RWPE2 (cell line): ENCODE data around the gene NEURL1.

Source experiments
- ATAC-seq: fragments of 200-7000 bp; cut with Tn5 transposase; 3 replicates; pipeline ENCODE4 v1.9.1; 2021; ENCODE audit warnings: low read depth
- DNase-seq: peaks from one replicate; pipeline ENCODE4 v3.0.0-alpha.2; 2020; ENCODE audit warnings: low spot score
- H3K27ac ChIP-seq: fragments of 450-650 bp; 2 replicates; pipeline ENCODE4 v1.5.1; 2017; ENCODE audit warnings: mild to moderate bottlenecking; ENCODE audit not compliant: poor library complexity, severe bottlenecking
- H3K27me3 ChIP-seq: fragments of 250-450 bp; sonication (Bioruptor Pico); 2 replicates; pipeline ENCODE4 v1.5.1; 2021; ENCODE audit warnings: mild to moderate bottlenecking, moderate library complexity; ENCODE audit not compliant: insufficient read depth, poor library complexity, severe bottlenecking
- H3K36me3 ChIP-seq: fragments of 250-450 bp; sonication (Bioruptor Pico); 2 replicates; pipeline ENCODE4 v1.5.1; 2020; ENCODE audit warnings: low read depth, mild to moderate bottlenecking, moderate library complexity
- H3K4me1 ChIP-seq: fragments of 250-450 bp; sonication (Bioruptor Pico); 2 replicates; pipeline ENCODE4 v1.5.1; 2021; ENCODE audit warnings: mild to moderate bottlenecking, moderate library complexity; ENCODE audit not compliant: insufficient read depth, poor library complexity, severe bottlenecking
- H3K4me3 ChIP-seq: fragments of 250-450 bp; sonication (Bioruptor Pico); 2 replicates; pipeline ENCODE4 v1.5.1; 2021; ENCODE audit warnings: mild to moderate bottlenecking, moderate library complexity; ENCODE audit not compliant: severe bottlenecking
- H3K9me3 ChIP-seq: fragments of 250-450 bp; sonication (Bioruptor Pico); 2 replicates; pipeline ENCODE4 v1.5.1; 2021; ENCODE audit warnings: mild to moderate bottlenecking, moderate library complexity; ENCODE audit not compliant: severe bottlenecking
- TF ChIP-seq, protein P1 (sequence below): fragments of 450-650 bp; IDR thresholded peaks from one replicate; pipeline ENCODE4 v1.5.1; 2017; ENCODE audit warnings: mild to moderate bottlenecking, moderate library complexity; ENCODE audit not compliant: poor library complexity, severe bottlenecking

The NEURL1 gene

GRCh38 chr10:103548581-103549348 lies 55.3 kb downstream of the NEURL1 start:
- H3K27me3 ChIP-seq = no peaks in the 10 kb centered on the region
- DNase-seq (peak; percentile 39), ATAC-seq (no peak)
- H3K36me3 ChIP-seq = no peaks in the 10 kb centered on the region
- no peaks in the 10 kb centered on the region for H3K4me1 ChIP-seq
- no peaks in the 10 kb centered on the region for H3K9me3 ChIP-seq
- no peak overlapping the region for H3K27ac ChIP-seq
- TF ChIP-seq, protein P1, sequence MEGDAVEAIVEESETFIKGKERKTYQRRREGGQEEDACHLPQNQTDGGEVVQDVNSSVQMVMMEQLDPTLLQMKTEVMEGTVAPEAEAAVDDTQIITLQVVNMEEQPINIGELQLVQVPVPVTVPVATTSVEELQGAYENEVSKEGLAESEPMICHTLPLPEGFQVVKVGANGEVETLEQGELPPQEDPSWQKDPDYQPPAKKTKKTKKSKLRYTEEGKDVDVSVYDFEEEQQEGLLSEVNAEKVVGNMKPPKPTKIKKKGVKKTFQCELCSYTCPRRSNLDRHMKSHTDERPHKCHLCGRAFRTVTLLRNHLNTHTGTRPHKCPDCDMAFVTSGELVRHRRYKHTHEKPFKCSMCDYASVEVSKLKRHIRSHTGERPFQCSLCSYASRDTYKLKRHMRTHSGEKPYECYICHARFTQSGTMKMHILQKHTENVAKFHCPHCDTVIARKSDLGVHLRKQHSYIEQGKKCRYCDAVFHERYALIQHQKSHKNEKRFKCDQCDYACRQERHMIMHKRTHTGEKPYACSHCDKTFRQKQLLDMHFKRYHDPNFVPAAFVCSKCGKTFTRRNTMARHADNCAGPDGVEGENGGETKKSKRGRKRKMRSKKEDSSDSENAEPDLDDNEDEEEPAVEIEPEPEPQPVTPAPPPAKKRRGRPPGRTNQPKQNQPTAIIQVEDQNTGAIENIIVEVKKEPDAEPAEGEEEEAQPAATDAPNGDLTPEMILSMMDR = no peak
- no peak overlapping the region for H3K4me3 ChIP-seq

GRCh38 chr10:103549349-103549685 lies 55.8 kb downstream of the NEURL1 start:
- no peak for ATAC-seq
- TF ChIP-seq, protein P1 = no peak
- H3K36me3 ChIP-seq = no peaks in the 10 kb centered on the region

GRCh38 chr10:103550229-103550628 lies 56.7 kb downstream of the NEURL1 start:
- no peaks in the 10 kb centered on the region for H3K36me3 ChIP-seq
- DNase-seq (no peak), ATAC-seq (no peak)
- no peak overlapping the region for H3K4me3 ChIP-seq
- H3K27me3 ChIP-seq = no peaks in the 10 kb centered on the region
- TF ChIP-seq, protein P1 = no peak
- H3K4me1 ChIP-seq = no peaks in the 10 kb centered on the region
- H3K9me3 ChIP-seq = no peaks in the 10 kb centered on the region
- H3K27ac ChIP-seq = no peak overlapping the region

More at GRCh38 chr10:103549349-103549685, 55.8 kb downstream of the NEURL1 start:
- no peak for DNase-seq
- no peaks in the 10 kb centered on the region for H3K4me1 ChIP-seq
- H3K9me3 ChIP-seq = no peaks in the 10 kb centered on the region
- no peak overlapping the region for H3K27ac ChIP-seq
- H3K27me3 ChIP-seq = no peaks in the 10 kb centered on the region
- H3K4me3 ChIP-seq = no peak overlapping the region

GRCh38 chr10:103551619-103552602 lies 58.4 kb downstream of the NEURL1 start:
- H3K27me3 ChIP-seq = no peaks in the 10 kb centered on the region
- no peak for DNase-seq
- TF ChIP-seq, protein P1 = no peak
- no peaks in the 10 kb centered on the region for H3K4me1 ChIP-seq
- no peak for ATAC-seq
- no peak overlapping the region for H3K4me3 ChIP-seq
- H3K9me3 ChIP-seq = no peaks in the 10 kb centered on the region
- no peak overlapping the region for H3K27ac ChIP-seq
- no peaks in the 10 kb centered on the region for H3K36me3 ChIP-seq
